GM12864 (cell line): ENCODE data around the gene CIDEB.

Source experiments
- DNase-seq: peaks from one replicate; pipeline ENCODE4 v3.0.0-alpha.2; 2011; ENCODE audit warnings: low read depth
- H3K4me3 ChIP-seq: 2 replicates; pipeline ENCODE4 v1.5.1; 2011; ENCODE audit warnings: mild to moderate bottlenecking, low read depth, low read length, control low read depth
- CTCF ChIP-seq: IDR thresholded peaks from 2 replicates; pipeline ENCODE4 v1.5.1; 2011; ENCODE audit warnings: low read depth, mild to moderate bottlenecking, moderate library complexity, low read length, control low read depth, inconsistent platforms; ENCODE audit errors: missing control alignments

The CIDEB gene

GRCh38 chr14:24262821-24263733 is 44.7 kb downstream of the CIDEB start, which contains the start of gene TGM1:
TGM1 (minus strand) TSS chr14:24263177; CDS start chr14:24262352, 825 bp downstream.
- DNase-seq = no peak
- TF ChIP-seq CTCF = no peak
- no peak within 1 kb of the TSS for H3K4me3 ChIP-seq

DNA sequence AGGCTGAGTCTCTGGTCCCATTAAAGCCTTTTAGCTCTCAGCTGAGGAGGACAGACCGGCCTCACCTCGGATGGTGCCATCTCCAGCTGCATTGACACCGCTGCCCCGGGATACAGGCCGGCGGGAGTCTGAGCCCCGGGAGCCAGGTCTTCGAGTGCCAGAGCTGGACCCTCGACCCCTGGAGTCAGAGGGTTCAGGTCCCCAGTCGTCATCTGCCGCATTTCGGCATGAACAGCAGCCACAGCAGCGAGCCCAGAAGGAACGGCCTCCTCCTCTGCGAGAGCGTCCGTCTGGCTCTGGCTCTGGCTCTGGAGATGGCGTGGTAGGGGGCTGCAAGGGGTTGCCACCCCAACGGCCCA is 45.8 kb downstream of the CIDEB start:
- DNase-seq = no peak
- no peak overlapping the region for H3K4me3 ChIP-seq
- TF ChIP-seq CTCF = no peak

- TF ChIP-seq CTCF = no peak
- no peak overlapping the region for H3K4me3 ChIP-seq
These were observed 46.4 kb downstream of the CIDEB start for GRCh38 chr14:24261256-24261968.

GRCh38 chr14:24260780-24261157 is 47.0 kb downstream of the CIDEB start:
- H3K4me3 ChIP-seq = no peak overlapping the region
- DNase-seq = no peak
- TF ChIP-seq CTCF = no peak

More at GRCh38 chr14:24261256-24261968, 46.4 kb downstream of the CIDEB start:
- DNase-seq = no peak

- no peak overlapping the region for H3K4me3 ChIP-seq
- no peak for DNase-seq
- TF ChIP-seq CTCF = no peak
These were observed 47.6 kb downstream of the CIDEB start for GRCh38 chr14:24260026-24260779.

GRCh38 chr14:24259282-24260025 is 48.3 kb downstream of the CIDEB start:
- no peak for DNase-seq

More at GRCh38 chr14:24259282-24260025, 48.3 kb downstream of the CIDEB start:
- no peak overlapping the region for H3K4me3 ChIP-seq
- no peak for TF ChIP-seq CTCF
